Stomach (tissue), 4 donors: ENCODE results near the gene TMEM187.

ENCODE experiments used
- EP300 ChIP-seq: sonication (generic); formaldehyde crosslinking; IDR thresholded peaks from one replicate; pipeline ENCODE4 v1.6.1; 2017; ENCODE audit warnings: antibody characterized with exemption
- TF ChIP-seq, protein P1 (sequence below), 7 experiments: fragments of 450-650 bp in 4 of 7; fragments of 200-600 bp in 3 of 7; sonication (generic) in 3 of 7; IDR thresholded peaks; one replicate each; pipeline ENCODE4 v1.5.1; 2016 to 2019; ENCODE audit warnings: antibody characterized with exemption in 7 of 7, control low read depth in 2 of 7, mild to moderate bottlenecking in 1 of 7

DNA sequence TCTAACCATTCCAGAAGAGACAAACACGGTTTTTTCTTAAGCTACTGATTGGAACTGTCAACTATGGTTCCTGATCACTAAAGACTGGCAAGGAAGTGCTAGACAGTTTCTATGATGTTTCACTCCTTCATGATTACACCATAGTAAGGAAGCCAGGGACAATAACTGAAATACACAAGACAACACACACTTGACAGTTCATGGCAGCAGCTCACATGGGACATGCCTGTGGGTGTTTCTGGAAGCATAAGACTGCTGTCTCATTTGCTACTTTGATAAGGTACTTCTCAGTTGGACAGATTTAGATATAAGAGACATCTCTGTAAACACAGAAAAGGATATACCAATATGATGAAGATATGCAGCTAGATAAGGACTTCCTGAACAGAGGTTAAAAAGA, 55.4 kb downstream of the TMEM187 start:
- TF ChIP-seq, protein P1, sequence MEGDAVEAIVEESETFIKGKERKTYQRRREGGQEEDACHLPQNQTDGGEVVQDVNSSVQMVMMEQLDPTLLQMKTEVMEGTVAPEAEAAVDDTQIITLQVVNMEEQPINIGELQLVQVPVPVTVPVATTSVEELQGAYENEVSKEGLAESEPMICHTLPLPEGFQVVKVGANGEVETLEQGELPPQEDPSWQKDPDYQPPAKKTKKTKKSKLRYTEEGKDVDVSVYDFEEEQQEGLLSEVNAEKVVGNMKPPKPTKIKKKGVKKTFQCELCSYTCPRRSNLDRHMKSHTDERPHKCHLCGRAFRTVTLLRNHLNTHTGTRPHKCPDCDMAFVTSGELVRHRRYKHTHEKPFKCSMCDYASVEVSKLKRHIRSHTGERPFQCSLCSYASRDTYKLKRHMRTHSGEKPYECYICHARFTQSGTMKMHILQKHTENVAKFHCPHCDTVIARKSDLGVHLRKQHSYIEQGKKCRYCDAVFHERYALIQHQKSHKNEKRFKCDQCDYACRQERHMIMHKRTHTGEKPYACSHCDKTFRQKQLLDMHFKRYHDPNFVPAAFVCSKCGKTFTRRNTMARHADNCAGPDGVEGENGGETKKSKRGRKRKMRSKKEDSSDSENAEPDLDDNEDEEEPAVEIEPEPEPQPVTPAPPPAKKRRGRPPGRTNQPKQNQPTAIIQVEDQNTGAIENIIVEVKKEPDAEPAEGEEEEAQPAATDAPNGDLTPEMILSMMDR (IDR thresholded peaks at IDR 0.05), result no peak
- TF ChIP-seq EP300, result no peak
